OCI-LY1 (cell line): ENCODE data around the gene SAMD5.
"Not testable (repeated sequence)": the region's sequence is repeated elsewhere in the genome, so short reads cannot be mapped to it uniquely, and the experiment has no call there.

Experiments
- H2AFZ ChIP-seq: fragments of 200-600 bp; sonication (generic), shearing (Covaris generic); 2 replicates; pipeline ENCODE4 v1.6.0; 2014; ENCODE audit warnings: antibody characterized with exemption, mild to moderate bottlenecking, low read length
- H3F3A ChIP-seq: fragments of 200-600 bp; sonication (generic), shearing (Covaris generic); 2 replicates; pipeline ENCODE4 v1.6.0; 2014; ENCODE audit warnings: mild to moderate bottlenecking, antibody characterized with exemption, low read length, moderate library complexity; ENCODE audit not compliant: insufficient read depth
- H3K27ac ChIP-seq: fragments of 200-600 bp; sonication (generic); 2 replicates; pipeline ENCODE4 v1.5.1; 2014; ENCODE audit warnings: low read length, mixed run types, mild to moderate bottlenecking, low read depth; ENCODE audit not compliant: poor library complexity, severe bottlenecking
- H3K27me3 ChIP-seq: fragments of 200-600 bp; sonication (generic); 2 replicates; pipeline ENCODE4 v1.6.0; 2014; ENCODE audit warnings: antibody characterized with exemption, mild to moderate bottlenecking, low read length, moderate library complexity; ENCODE audit not compliant: insufficient read depth
- H3K36me3 ChIP-seq: fragments of 200-600 bp; sonication (generic); 2 replicates; pipeline ENCODE4 v1.6.1; 2014; ENCODE audit warnings: mild to moderate bottlenecking, antibody characterized with exemption, low read length, moderate library complexity, mixed read lengths; ENCODE audit not compliant: insufficient read depth
- H3K4me1 ChIP-seq: fragments of 200-600 bp; sonication (generic); 2 replicates; pipeline ENCODE4 v1.5.1; 2014; ENCODE audit warnings: mild to moderate bottlenecking, low read length, moderate library complexity; ENCODE audit not compliant: insufficient read depth, severe bottlenecking
- H3K4me2 ChIP-seq: fragments of 200-600 bp; sonication (generic), shearing (Covaris generic); 2 replicates; pipeline ENCODE4 v1.6.1; 2014; ENCODE audit warnings: low read length
- H3K4me3 ChIP-seq: fragments of 200-600 bp; sonication (generic); 2 replicates; pipeline ENCODE4 v1.5.1; 2014; ENCODE audit warnings: low read length, low read depth, mild to moderate bottlenecking, mixed read lengths; ENCODE audit not compliant: poor library complexity, severe bottlenecking
- H3K79me2 ChIP-seq: fragments of 200-600 bp; shearing (Covaris generic); 2 replicates; pipeline ENCODE4 v1.6.1; 2016; ENCODE audit warnings: mixed run types, low read length, mixed read lengths; ENCODE audit not compliant: insufficient read depth
- H3K9ac ChIP-seq: fragments of 200-600 bp; sonication (generic), shearing (Covaris generic); 2 replicates; pipeline ENCODE4 v1.6.1; 2014; ENCODE audit warnings: mild to moderate bottlenecking, low read length, mixed read lengths
- H3K9me2 ChIP-seq: fragments of 200-600 bp; sonication (generic), shearing (Covaris generic); 2 replicates; pipeline ENCODE4 v1.6.1; 2014; ENCODE audit warnings: low read depth, mild to moderate bottlenecking, low read length, mixed read lengths
- H3K9me3 ChIP-seq: fragments of 200-600 bp; shearing (Covaris generic); 2 replicates; pipeline ENCODE4 v1.6.1; 2014; ENCODE audit warnings: low read length, mixed read lengths
- H4K20me1 ChIP-seq: fragments of 200-600 bp; sonication (generic), shearing (Covaris generic); 2 replicates; pipeline ENCODE4 v1.6.0; 2016; ENCODE audit warnings: mild to moderate bottlenecking, low read length; ENCODE audit not compliant: insufficient read depth
- CTCF ChIP-seq: fragments of 200-600 bp; sonication (generic), shearing (Covaris generic); IDR thresholded peaks from 2 replicates; pipeline ENCODE4 v1.5.1; 2017; ENCODE audit warnings: mild to moderate bottlenecking, antibody characterized with exemption, low read length, moderate library complexity, mixed read lengths
- EZH2 ChIP-seq: fragments of 200-600 bp; sonication (generic), shearing (Covaris generic); IDR thresholded peaks from 2 replicates; pipeline ENCODE4 v1.8.0; 2017; ENCODE audit warnings: borderline replicate concordance, mixed run types, mild to moderate bottlenecking, antibody characterized with exemption, low read length, moderate library complexity, mixed read lengths

SAMD5 gene

DNA sequence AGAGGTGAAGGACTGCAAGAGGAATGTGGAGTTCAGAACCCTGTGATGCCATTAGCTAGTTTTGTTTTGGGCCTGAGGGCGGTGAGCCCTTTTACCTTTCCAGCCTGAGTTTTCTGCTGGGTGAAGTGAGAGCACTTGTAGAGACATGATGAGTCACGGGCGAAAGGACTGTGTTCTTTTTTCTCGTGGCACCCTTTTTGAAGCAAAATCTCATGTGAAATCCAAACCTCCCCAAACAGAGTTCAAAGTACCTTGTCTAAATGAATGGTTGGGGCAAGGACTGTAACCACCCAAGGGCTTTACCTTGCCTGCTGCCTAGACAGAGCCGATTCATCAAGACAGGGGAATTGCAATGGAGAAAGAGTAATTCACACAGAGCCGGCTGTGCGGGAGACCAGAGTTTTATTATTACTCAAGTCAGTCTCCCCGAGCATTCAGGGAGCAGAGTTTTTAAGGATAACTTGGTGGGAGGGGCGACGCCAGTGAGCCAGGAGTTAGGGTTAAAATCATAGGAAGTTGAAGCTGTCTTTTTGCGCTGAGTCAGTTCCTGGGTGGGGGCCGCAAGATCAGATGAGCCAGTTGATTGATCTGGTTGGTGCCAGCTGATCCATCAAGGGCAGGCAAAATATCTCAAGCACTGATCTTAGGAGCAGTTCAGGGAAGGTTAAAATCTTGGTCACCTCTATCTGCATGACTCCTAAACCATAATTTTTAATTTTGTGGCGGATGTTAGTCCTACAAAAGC is 25.8 kb downstream of the SAMD5 start:
- Histone ChIP-seq H3K4me1 (no peaks in the 10 kb centered on the region), H3K9ac (no peak overlapping the region), H4K20me1 (no peaks in the 10 kb centered on the region), H3K36me3 (no peaks in the 10 kb centered on the region), H3K27me3 (no peaks in the 10 kb centered on the region), H3K4me2 (no peak overlapping the region), H3K79me2 (no peaks in the 10 kb centered on the region), H3K27ac (no peak overlapping the region), H3K9me3 (no peaks in the 10 kb centered on the region), H3F3A (no peaks in the 10 kb centered on the region), H3K9me2 (no peaks in the 10 kb centered on the region), H3K4me3 (no peak overlapping the region), H2AFZ (no peak overlapping the region)
- TF ChIP-seq EZH2, result no peak
- no peak for TF ChIP-seq CTCF

DNA sequence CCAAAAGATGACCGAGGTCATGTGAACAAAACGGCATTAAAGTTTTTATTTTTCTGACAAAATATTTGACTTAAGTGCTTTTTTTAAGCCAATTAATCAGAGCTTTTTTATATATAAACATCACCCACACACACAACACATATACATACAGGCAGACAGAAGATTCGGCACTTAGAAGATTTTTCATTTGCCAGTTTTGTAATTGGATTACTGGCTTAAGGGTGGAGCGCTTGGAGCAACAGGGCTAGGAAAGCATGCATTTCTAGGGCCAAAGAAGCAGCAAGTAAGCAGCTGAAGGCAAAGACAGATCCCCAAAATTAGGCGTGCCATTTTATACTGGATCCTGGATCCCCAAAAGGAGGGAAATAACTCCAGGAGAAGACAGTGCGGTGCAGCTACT is 30.3 kb downstream of the SAMD5 start:
- Histone ChIP-seq H3K36me3 (no peaks in the 10 kb centered on the region), H3K9ac (no peak overlapping the region), H3K27ac (no peak overlapping the region), H3K4me2 (no peak overlapping the region), H3K9me2 (no peaks in the 10 kb centered on the region), H3K79me2 (no peaks in the 10 kb centered on the region), H3K4me3 (no peak overlapping the region), H3F3A (no peaks in the 10 kb centered on the region), H2AFZ (no peak overlapping the region), H3K27me3 (no peaks in the 10 kb centered on the region), H3K9me3 (no peaks in the 10 kb centered on the region), H3K4me1 (no peaks in the 10 kb centered on the region), H4K20me1 (no peaks in the 10 kb centered on the region)
- TF ChIP-seq EZH2, result no peak
- no peak for TF ChIP-seq CTCF

DNA sequence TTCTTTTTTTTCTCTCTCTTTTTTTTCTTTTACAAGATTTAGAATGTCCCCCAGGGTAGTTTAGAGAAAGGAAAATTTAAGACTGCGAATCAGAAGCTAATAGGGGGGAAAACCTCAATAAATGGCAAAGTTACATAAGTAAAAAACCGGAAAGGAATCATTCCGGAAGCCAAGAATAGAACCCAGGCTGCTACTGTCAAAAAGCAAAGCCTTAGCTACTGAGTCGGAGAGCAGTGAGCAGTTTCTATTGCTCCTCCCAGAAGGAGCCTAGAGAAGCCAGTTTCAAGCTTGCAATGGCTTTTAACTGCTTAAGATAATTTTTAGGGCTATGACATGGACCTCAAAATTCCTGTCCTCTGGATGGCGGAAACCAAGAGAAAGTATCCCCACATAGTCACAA is 31.6 kb downstream of the SAMD5 start:
- Histone ChIP-seq H3K79me2 (no peaks in the 10 kb centered on the region), H3K9ac (no peak overlapping the region), H2AFZ (no peak overlapping the region), H3K36me3 (no peaks in the 10 kb centered on the region), H3K4me2 (no peak overlapping the region), H3K4me3 (no peak overlapping the region), H3K4me1 (no peaks in the 10 kb centered on the region), H3K27ac (no peak overlapping the region), H3K27me3 (no peaks in the 10 kb centered on the region), H3K9me2 (no peaks in the 10 kb centered on the region), H3K9me3 (no peaks in the 10 kb centered on the region), H4K20me1 (no peaks in the 10 kb centered on the region), H3F3A (no peaks in the 10 kb centered on the region)
- TF ChIP-seq EZH2, result no peak
- TF ChIP-seq CTCF, result no peak

DNA sequence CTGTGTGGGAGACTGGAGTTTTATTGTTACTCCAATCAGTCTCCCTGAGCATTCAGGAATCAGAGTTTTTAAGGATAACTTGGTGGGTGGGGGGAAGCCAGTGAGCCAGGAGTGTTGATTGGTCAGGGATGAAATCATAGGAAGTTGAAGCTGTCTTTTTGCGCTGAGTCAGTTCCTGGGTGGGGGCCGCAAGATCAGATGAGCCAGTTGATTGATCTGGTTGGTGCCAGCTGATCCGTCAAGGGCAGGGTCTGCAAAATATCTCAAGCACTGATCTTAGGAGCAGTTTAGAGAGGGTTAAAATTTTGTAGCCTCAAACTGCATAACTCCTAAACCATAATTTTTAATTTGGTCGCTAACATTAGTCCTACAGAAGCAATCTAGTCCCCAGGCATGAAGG is 33.9 kb downstream of the SAMD5 start:
- not testable (repeated sequence) for H2AFZ ChIP-seq, H3K4me2 ChIP-seq, H3K36me3 ChIP-seq, H3K4me1 ChIP-seq, H3K9ac ChIP-seq, H3K9me3 ChIP-seq, H3K9me2 ChIP-seq, H3K27ac ChIP-seq, H3K4me3 ChIP-seq, H3K79me2 ChIP-seq, H3K27me3 ChIP-seq, H3F3A ChIP-seq, H4K20me1 ChIP-seq
